SK-N-SH (cell line): ENCODE measurements around the gene HK2. TPM values are rescaled to one million over a fixed set of nuclear protein-coding genes. Genes with fewer than 3 reads are reported as not detected.

ENCODE experiments used
- CTCF ChIA-PET: fragments of 300-600, 350-600 bp; formaldehyde crosslinking; extraction: SDS; loops from one replicate; lab custom pipeline; 2021; lab: Yijun Ruan, JAX
- POLR2A ChIA-PET: fragments of 350-600 bp; sonication (Branson Sonifier 250); formaldehyde crosslinking; extraction: SDS; loops from one replicate; lab custom pipeline; 2020; ENCODE audit warnings: antibody characterized with exemption, inconsistent platforms; lab: Yijun Ruan, JAX
- DNase-seq: peaks from one replicate; pipeline ENCODE4 v3.0.0; 2012
- H2AFZ ChIP-seq: fragments of 200-600 bp; sonication (generic); 2 replicates; pipeline ENCODE4 v1.8.1; 2016; ENCODE audit warnings: antibody characterized with exemption, mild to moderate bottlenecking, low read depth
- H3F3A ChIP-seq: fragments of 200-600 bp; sonication (generic); replicated peaks from 2 replicates; pipeline ENCODE3; 2016; ENCODE audit warnings: antibody characterized with exemption, mild to moderate bottlenecking; ENCODE audit not compliant: insufficient read depth
- H3K27ac ChIP-seq, 2 experiments: fragments of 200-500 bp in 1 of 2; fragments of 200-600 bp in 1 of 2; sonication (Bioruptor generic) in 1 of 2; sonication (generic), shearing (Covaris generic) in 1 of 2; 2 replicates each; pipeline versions ENCODE4 v1.5.1 to v1.6.1; 2014 to 2016; ENCODE audit warnings: low read depth in 2 of 2, inconsistent platforms in 1 of 2, low read length in 1 of 2, mild to moderate bottlenecking in 1 of 2, mixed read lengths in 1 of 2
- H3K27me3 ChIP-seq: fragments of 200-600 bp; sonication (generic), shearing (Covaris generic); 2 replicates; pipeline ENCODE4 v1.6.1; 2016; ENCODE audit warnings: mixed run types; ENCODE audit not compliant: insufficient read depth
- H3K36me3 ChIP-seq, 2 experiments: fragments of 200-500 bp in 1 of 2; fragments of 200-600 bp in 1 of 2; sonication (Bioruptor generic) in 1 of 2; sonication (generic) in 1 of 2; replicated peaks in 1 of 2; 2 replicates each; pipeline versions ENCODE3 to v1.5.1; 2014 to 2016; ENCODE audit warnings: low read length in 1 of 2, mild to moderate bottlenecking in 1 of 2; ENCODE audit not compliant: insufficient read depth in 2 of 2, control insufficient read depth in 1 of 2
- H3K4me1 ChIP-seq, 2 experiments: fragments of 200-500 bp in 1 of 2; fragments of 200-600 bp in 1 of 2; sonication (Bioruptor generic) in 1 of 2; sonication (generic), shearing (Covaris generic) in 1 of 2; 2 replicates each; pipeline versions ENCODE4 v1.5.1 to v1.6.1; 2014 to 2016; ENCODE audit warnings: low read depth in 1 of 2, low read length in 1 of 2, mixed run types in 1 of 2; ENCODE audit not compliant: insufficient read depth in 2 of 2, control insufficient read depth in 1 of 2
- H3K4me2 ChIP-seq: fragments of 200-600 bp; sonication (generic), shearing (Covaris generic); 2 replicates; pipeline ENCODE4 v1.6.1; 2017; ENCODE audit warnings: mixed run types
- H3K4me3 ChIP-seq, 2 experiments: fragments of 200-500 bp in 1 of 2; fragments of 200-600 bp in 1 of 2; sonication (Bioruptor generic) in 1 of 2; sonication (generic), shearing (Covaris generic) in 1 of 2; 2 replicates each; pipeline versions ENCODE4 v1.5.1 to v1.8.1; 2014 to 2016; ENCODE audit warnings: low read depth in 2 of 2, inconsistent platforms in 1 of 2, low read length in 1 of 2, mild to moderate bottlenecking in 1 of 2, mixed read lengths in 1 of 2, moderate library complexity in 1 of 2
- H3K79me2 ChIP-seq: fragments of 200-600 bp; sonication (generic); 2 replicates; pipeline ENCODE4 v1.8.1; 2017; ENCODE audit warnings: mild to moderate bottlenecking; ENCODE audit not compliant: insufficient read depth
- H3K9ac ChIP-seq: fragments of 200-600 bp; sonication (generic); 2 replicates; pipeline ENCODE4 v1.6.1; 2017; ENCODE audit warnings: mixed run types
- H3K9me2 ChIP-seq: fragments of 200-600 bp; sonication (generic); 2 replicates; pipeline ENCODE4 v1.6.1; 2017; ENCODE audit warnings: mixed run types
- H3K9me3 ChIP-seq: fragments of 200-600 bp; sonication (generic); 2 replicates; pipeline ENCODE4 v1.6.1; 2017; ENCODE audit warnings: mixed run types, mild to moderate bottlenecking, moderate library complexity
- H4K20me1 ChIP-seq: fragments of 200-600 bp; sonication (generic); 2 replicates; pipeline ENCODE4 v1.6.1; 2017; ENCODE audit warnings: mild to moderate bottlenecking, mixed run types; ENCODE audit not compliant: insufficient read depth
- CHD2 ChIP-seq: fragments of 150-350 bp; IDR thresholded peaks from 2 replicates; pipeline ENCODE4 v1.6.1; 2018; ENCODE audit warnings: low read length; ENCODE audit not compliant: partially characterized antibody
- CTCF ChIP-seq: fragments of 200-600 bp; sonication (generic); IDR thresholded peaks from 2 replicates; pipeline ENCODE4 v1.6.1; 2017; ENCODE audit warnings: antibody characterized with exemption, mild to moderate bottlenecking, moderate library complexity
- ELF1 ChIP-seq: IDR thresholded peaks from 2 replicates; pipeline ENCODE4 v1.4.0; 2012
- EP300 ChIP-seq, 2 experiments: IDR thresholded peaks; 2 replicates each; pipeline versions ENCODE4 v1.4.0 to v1.6.1; 2012; ENCODE audit warnings: borderline replicate concordance in 1 of 2, low read depth in 1 of 2, low read length in 1 of 2
- EZH2phosphoT487 ChIP-seq: fragments of 200-600 bp; sonication (generic); IDR thresholded peaks from 2 replicates; pipeline ENCODE4 v1.6.1; 2017; ENCODE audit warnings: low read depth, mixed run types, mild to moderate bottlenecking, antibody characterized with exemption, moderate library complexity, borderline replicate concordance
- FOXJ3 ChIP-seq: sonication (generic); formaldehyde crosslinking; IDR thresholded peaks from 2 replicates; pipeline ENCODE4 v1.5.1; 2020; ENCODE audit warnings: mild to moderate bottlenecking, missing genetic modification reagents
- FOXM1 ChIP-seq: IDR thresholded peaks from 2 replicates; pipeline ENCODE4 v1.4.0; 2012; ENCODE audit warnings: low read depth, mild to moderate bottlenecking
- GABPA ChIP-seq: IDR thresholded peaks from 2 replicates; pipeline ENCODE4 v1.4.0; 2012; ENCODE audit warnings: low read depth, mild to moderate bottlenecking
- GATA2 ChIP-seq: sonication (generic); formaldehyde crosslinking; IDR thresholded peaks from 2 replicates; pipeline ENCODE4 v1.5.0; 2020; ENCODE audit warnings: mild to moderate bottlenecking, missing genetic modification reagents
- PBX3 ChIP-seq: IDR thresholded peaks from 2 replicates; pipeline ENCODE4; 2012
- RCOR1 ChIP-seq: fragments of 150-350 bp; IDR thresholded peaks from 2 replicates; pipeline ENCODE4 v1.6.1; 2017; ENCODE audit warnings: antibody characterized with exemption, low read length
- RXRA ChIP-seq: IDR thresholded peaks from 2 replicates; pipeline ENCODE4 v1.4.0; 2012; ENCODE audit warnings: low read depth, mild to moderate bottlenecking, borderline replicate concordance
- TAF1 ChIP-seq: IDR thresholded peaks from 2 replicates; pipeline ENCODE4 v1.6.1; 2012; ENCODE audit warnings: low read depth, mild to moderate bottlenecking, low read length, moderate library complexity, borderline replicate concordance
- USF2 ChIP-seq: fragments of 150-350 bp; IDR thresholded peaks from 2 replicates; pipeline ENCODE4 v1.6.1; 2017; ENCODE audit warnings: antibody characterized with exemption, low read length, low read depth, borderline replicate concordance
- WGBS: methylation state at CpG from one replicate; pipeline ENCODE4 v1.1.6; 2017; ENCODE audit warnings: low lambda C conversion rate; 5-methylcytosine and 5-hydroxymethylcytosine counted together
- polyA plus RNA-seq, 3 experiments: library from polyadenylated mRNA; depleted of rRNA; stranded (reverse); fragments of >200 nt; gene quantifications; 2 replicates each; pipeline ENCODE4 v1.2.3, GENCODE V29; 2012
- TF ChIP-seq, protein P1 (sequence below): fragments of 150-350 bp; IDR thresholded peaks from 2 replicates; pipeline ENCODE4 v1.6.1; 2016; ENCODE audit warnings: mild to moderate bottlenecking, low read depth, low read length

Gene HK2
- polyA plus RNA-seq, 1 of the 3 experiments (the other 2 are of a cell fraction), result 13.5 TPM

DNA sequence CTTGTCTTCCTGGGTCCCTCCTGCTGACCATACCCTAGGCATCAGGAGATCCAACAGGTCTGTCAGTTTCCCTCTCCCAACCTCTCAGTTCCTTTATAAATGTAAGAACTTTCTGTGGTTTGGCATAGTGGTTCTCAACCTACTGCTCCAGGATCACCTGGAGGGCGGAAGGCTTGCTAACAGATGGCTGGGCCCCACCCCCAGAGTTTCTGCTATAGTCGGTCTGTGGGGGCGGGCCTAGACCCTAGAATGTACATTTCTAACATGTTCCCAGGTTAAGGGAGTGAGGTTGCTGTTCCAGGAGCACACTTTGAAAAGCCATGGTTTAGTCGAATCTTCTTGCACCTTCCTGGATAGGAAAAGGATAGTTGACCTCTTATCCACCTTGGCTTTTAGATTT lies 37.0 kb downstream of the HK2 start:
- Histone ChIP-seq H3F3A (no peaks in the 10 kb centered on the region), H3K4me3 (no peak overlapping the region), H4K20me1 (no peaks in the 10 kb centered on the region), H3K27me3 (no peaks in the 10 kb centered on the region), H3K4me2 (no peak overlapping the region), H3K4me1 (peaks cover 0 to 10% of the 10 kb centered on the region in 2 experiments; a peak in 1 of 4 replicates), H2AFZ (no peak overlapping the region), H3K79me2 (no peaks in the 10 kb centered on the region), H3K9ac (no peak overlapping the region), H3K36me3 (peaks cover 0 to 20% of the 10 kb centered on the region in 2 experiments), H3K27ac (no peak overlapping the region), H3K9me3 (no peaks in the 10 kb centered on the region), H3K9me2 (no peaks in the 10 kb centered on the region)
- DNase-seq, result no peak
- no peak for TF ChIP-seq GABPA
- TF ChIP-seq ELF1, result no peak
- no peak for TF ChIP-seq FOXJ3 (CRISPR knock-in tag)
- POLR2A ChIA-PET, result no interaction called here
- CTCF ChIA-PET, result interaction anchor here (2.7 kb wide), 1 partner anchor 156 kb away, joined by 8 read pairs; no protein-coding TSS in a partner anchor
- WGBS, result 94% methylated on average over 2 of the region's 4 CpGs

DNA sequence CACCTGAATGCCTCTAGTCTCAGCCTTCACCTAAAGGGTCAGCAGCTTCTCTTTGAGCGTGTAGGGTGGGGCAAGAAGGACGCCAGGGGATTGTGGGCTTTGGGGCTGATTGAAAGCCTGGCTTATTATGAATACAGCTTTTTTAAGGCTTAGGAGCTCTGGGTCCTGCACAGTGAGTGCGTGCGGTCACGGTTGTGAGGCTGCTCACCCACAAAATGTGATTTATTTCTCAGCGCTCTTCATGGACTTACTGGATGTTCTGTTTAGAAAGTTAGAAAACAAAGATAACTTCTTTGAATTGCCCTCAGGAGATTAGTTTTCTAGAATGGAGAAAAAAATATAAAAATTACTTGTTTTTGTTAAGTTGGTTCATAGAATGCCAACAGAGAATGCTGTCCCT lies 37.5 kb downstream of the HK2 start:
- Histone ChIP-seq H3K4me1 (peaks cover 0 to 7% of the 10 kb centered on the region in 2 experiments; a peak in 1 of 4 replicates), H4K20me1 (no peaks in the 10 kb centered on the region), H2AFZ (no peak overlapping the region), H3K79me2 (no peaks in the 10 kb centered on the region), H3K4me2 (no peak overlapping the region), H3K4me3 (no peak overlapping the region)
- 96% methylated on average over 6 of the region's 6 CpGs for whole genome bisulfite sequencing
- TF ChIP-seq EZH2phosphoT487, result no peak
- TF ChIP-seq PBX3, result no peak
- no peak for TF ChIP-seq FOXM1
- TF ChIP-seq USF2, result no peak
- no peak for TF ChIP-seq EP300 (IDR thresholded peaks at IDR 0.05; ENCODE audit: borderline replicate concordance in 1 of 2, low read depth in 1 of 2, low read length in 1 of 2)
- TF ChIP-seq RXRA, result no peak
- no peak for TF ChIP-seq RCOR1
- no peak for TF ChIP-seq TAF1
- no peak for TF ChIP-seq ELF1
- no peak for TF ChIP-seq CTCF
- TF ChIP-seq FOXJ3 (CRISPR knock-in tag), result no peak
- TF ChIP-seq, protein P1, sequence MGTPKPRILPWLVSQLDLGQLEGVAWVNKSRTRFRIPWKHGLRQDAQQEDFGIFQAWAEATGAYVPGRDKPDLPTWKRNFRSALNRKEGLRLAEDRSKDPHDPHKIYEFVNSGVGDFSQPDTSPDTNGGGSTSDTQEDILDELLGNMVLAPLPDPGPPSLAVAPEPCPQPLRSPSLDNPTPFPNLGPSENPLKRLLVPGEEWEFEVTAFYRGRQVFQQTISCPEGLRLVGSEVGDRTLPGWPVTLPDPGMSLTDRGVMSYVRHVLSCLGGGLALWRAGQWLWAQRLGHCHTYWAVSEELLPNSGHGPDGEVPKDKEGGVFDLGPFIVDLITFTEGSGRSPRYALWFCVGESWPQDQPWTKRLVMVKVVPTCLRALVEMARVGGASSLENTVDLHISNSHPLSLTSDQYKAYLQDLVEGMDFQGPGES, result no peak
- TF ChIP-seq GATA2, result no peak
- no peak for TF ChIP-seq CHD2
- TF ChIP-seq, all 33 proteins: peak for 0
- H3K36me3 ChIP-seq, result peaks cover 0 to 20% of the 10 kb centered on the region in 2 experiments
- H3F3A ChIP-seq, result no peaks in the 10 kb centered on the region
- no peak for DNase-seq
- H3K9me3 ChIP-seq, result no peaks in the 10 kb centered on the region
- no peak overlapping the region for H3K9ac ChIP-seq
- H3K9me2 ChIP-seq, result no peaks in the 10 kb centered on the region
- POLR2A ChIA-PET, result no interaction called here
- H3K27ac ChIP-seq, result no peak overlapping the region
- H3K27me3 ChIP-seq, result no peaks in the 10 kb centered on the region
- CTCF ChIA-PET, result interaction anchor here (2.7 kb wide), 1 partner anchor 157 kb away, joined by 8 read pairs; no protein-coding TSS in a partner anchor
